ENCODE results near the gene DNAJC3.

DNA sequence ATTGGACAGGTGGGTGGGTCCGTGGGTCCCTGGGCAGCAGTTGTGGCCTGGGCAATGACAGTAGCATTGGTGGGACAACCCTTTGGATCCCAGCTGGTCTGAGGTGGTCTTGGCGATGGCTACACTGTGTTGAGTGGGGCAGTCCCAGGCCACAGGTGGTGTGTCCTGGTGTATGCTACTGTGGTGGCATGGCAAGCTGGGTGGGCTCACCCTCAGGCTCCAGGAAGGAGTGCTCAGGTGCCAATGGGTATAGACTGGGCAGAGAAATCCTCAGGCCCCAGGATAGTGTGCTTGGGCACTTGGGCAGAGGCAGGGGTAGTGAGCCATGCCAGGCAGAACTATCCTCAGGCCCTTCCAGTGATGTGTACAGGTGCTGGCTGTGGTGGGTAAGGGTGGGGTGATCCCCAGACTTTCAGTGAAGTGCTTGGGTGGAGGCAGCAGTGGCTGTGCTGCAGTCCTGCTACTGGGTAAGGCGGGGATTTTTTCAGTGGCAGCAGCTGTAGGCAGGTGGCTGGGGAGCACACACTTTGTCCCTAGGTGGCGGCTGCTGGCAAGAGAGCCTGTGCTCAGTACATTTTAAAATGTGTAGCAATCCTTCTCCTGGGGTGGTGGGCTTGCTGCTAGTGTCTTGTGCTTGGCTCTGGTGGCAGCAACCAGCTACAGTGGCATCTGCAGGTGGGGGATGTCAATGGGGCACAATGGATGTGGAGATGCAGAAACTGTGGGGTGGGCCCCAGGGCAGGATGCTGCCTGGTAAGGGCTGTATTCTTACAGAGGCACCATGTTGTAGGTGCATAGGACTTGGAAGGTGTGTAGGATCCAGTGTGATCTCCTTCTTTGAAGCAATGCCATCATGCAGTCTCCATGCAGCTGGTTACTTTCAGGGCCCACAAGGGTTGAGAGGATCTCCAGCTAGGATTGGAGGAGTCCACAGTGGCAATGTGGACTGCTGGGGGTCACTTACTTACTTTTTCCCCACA, 64.9 kb downstream of the DNAJC3 start:
- TF ChIP-seq, protein P1, sequence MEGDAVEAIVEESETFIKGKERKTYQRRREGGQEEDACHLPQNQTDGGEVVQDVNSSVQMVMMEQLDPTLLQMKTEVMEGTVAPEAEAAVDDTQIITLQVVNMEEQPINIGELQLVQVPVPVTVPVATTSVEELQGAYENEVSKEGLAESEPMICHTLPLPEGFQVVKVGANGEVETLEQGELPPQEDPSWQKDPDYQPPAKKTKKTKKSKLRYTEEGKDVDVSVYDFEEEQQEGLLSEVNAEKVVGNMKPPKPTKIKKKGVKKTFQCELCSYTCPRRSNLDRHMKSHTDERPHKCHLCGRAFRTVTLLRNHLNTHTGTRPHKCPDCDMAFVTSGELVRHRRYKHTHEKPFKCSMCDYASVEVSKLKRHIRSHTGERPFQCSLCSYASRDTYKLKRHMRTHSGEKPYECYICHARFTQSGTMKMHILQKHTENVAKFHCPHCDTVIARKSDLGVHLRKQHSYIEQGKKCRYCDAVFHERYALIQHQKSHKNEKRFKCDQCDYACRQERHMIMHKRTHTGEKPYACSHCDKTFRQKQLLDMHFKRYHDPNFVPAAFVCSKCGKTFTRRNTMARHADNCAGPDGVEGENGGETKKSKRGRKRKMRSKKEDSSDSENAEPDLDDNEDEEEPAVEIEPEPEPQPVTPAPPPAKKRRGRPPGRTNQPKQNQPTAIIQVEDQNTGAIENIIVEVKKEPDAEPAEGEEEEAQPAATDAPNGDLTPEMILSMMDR (optimal IDR thresholded peaks at IDR 0.05 in 1 of 3, IDR thresholded peaks at IDR 0.05 in 1 of 3, conservative IDR thresholded peaks at IDR 0.05 in 1 of 3; ENCODE audit: extremely low read depth in 1 of 3, insufficient read depth in 2 of 3, low read length in 3 of 3) = no peak
- TF ChIP-seq EZH2 (IDR thresholded peaks at IDR 0.05; ENCODE audit: low read length) = no peak
